ENCODE results near the gene GID8. TPM values are rescaled to one million over a fixed set of nuclear protein-coding genes. Genes with fewer than 3 reads are reported as not detected.
A peak's percentile ranks its signal among the peaks of the same experiment; 100 is the strongest.

Gene GID8
- total and polyA plus RNA-seq, 7 experiments from 2014 or later = 19.6 to 48.0 (median 34.8) TPM

DNA sequence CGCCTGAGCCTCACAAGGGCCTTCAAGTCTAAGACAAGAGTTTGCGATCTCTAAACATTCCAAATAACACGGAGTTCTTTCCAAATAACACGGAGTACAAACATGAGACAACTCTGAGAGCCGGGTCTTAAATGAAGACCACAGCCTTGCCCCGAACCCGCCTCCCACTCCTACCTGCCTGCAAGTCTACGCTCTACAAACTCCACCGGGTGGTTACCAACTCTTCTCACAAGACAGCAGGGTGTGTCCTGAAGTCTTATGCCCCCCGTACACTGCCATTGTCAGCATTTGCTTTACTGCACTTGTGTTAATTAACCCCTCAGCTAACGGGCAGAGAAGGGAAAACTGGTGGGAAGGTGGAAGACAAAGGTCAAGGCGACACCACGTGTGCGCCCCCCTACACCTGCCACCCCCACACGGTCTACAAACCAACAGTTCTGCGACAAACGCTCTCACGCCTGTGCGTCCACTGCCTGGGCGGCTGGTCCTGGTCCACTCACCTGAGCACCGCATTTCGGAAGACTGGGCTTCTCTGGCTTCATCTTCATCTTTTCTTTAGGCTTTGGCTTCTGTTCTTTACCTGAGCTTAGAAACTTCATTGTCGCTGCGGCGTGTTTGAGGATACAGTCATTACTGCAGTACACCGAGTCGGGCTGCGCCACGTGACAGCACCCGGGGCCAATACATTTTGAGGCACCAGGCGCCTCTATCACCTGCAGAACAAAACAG, 31.1 kb upstream of the GID8 start:
- peaks cover 10 to 72% (median 35%) of the 10 kb centered on the region in 5 donors for H3K36me3 Mint-ChIP-seq
- DNase-seq = no peak
- Histone ChIP-seq H3K4me3 (ENCODE audit: low read length) (no peak overlapping the region), H3K9me3 (ENCODE audit: control insufficient read depth in 2 of 3, low read length in 3 of 3) (no peaks in the 10 kb centered on the region), H3K4me1 (ENCODE audit: control insufficient read depth in 2 of 2, insufficient read depth in 2 of 2, low read length in 2 of 2) (no peaks in the 10 kb centered on the region), H3K27me3 (ENCODE audit: control insufficient read depth in 2 of 2, insufficient read depth in 2 of 2, low read length in 2 of 2) (no peaks in the 10 kb centered on the region), H3K36me3 (ENCODE audit: control insufficient read depth in 2 of 3, insufficient read depth in 3 of 3, low read length in 3 of 3) (peaks cover 48 to 98% (median 48%) of the 10 kb centered on the region in 3 experiments), H3K27ac (ENCODE audit: low read depth, low read length) (no peak overlapping the region)
- H3K9me3 Mint-ChIP-seq = no peaks in the 10 kb centered on the region
- CTCF ChIA-PET = interaction anchor here (0.6 to 2.7 kb wide), 5 partner anchors 7 to 47 kb away, joined by 3 to 34 read pairs (median 10); no protein-coding TSS in a partner anchor
- H3K4me3 Mint-ChIP-seq = no peak overlapping the region
- intact Hi-C loops (cut with micrococcal nuclease) = loop anchor here in 1 of 2 donors (1.0 kb wide), 1 partner anchor 14 kb away; no protein-coding TSS in a partner anchor
- peaks cover 9 to 37% (median 24%) of the 10 kb centered on the region in 7 donors for H3K4me1 Mint-ChIP-seq
- no peak for ATAC-seq
- H3K27ac Mint-ChIP-seq = peak overlapping the region in 4 of 9 donors; percentile 12 to 65 (median 35)
- no peaks in the 10 kb centered on the region for H3K27me3 Mint-ChIP-seq
- POLR2A ChIA-PET = interaction anchor here (0.6 to 2.2 kb wide), 3 partner anchors 9 to 18 kb away, joined by 3 to 7 read pairs (median 5); no protein-coding TSS in a partner anchor

DNA sequence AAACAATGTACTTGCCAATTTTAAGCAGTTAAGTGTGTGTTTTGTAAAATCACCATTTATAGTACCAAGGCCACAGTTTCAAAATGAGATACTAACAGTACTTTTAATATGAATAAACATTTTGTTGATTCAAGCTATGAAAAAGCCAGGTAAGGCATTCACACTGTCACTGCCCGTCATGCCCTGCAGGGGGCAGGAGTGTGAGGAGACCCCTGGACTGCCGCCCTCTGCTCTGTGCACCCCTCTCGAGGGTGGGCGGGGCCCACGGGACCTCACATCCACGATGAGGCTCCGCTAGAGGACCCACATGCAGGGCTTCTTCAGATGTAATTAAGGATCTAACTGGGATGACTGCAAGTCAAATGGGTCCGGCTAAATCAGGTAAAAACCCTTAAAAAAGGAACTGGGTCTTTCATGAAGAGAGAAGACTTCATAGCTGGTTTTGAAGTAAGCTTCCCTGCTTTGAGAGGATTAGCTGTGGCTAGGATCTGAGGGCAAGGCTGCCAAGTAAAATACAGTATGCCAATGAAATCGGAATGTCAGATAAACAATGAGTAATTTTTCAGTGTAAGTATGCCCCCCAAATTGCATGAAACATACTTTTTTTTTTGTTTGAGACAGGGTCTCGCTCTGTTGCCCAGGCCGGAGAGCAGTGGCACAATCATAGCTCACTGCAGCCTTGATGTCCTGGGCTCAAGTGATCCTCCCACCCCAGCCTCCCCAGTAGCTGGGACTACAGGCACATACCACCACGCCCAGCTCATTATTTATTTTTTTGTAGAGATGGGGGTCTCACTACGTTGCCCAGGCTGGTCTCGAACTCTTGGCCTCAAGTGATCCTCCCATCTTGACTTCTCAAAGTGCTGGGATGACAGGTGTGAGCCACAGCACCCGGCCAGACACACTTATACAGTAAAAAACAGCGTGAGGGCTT, 30.3 kb upstream of the GID8 start:
- Mint-ChIP-seq H3K4me1 (peaks cover 10 to 42% (median 24%) of the 10 kb centered on the region in 7 donors), H3K36me3 (peaks cover 10 to 70% (median 35%) of the 10 kb centered on the region in 5 donors), H3K27ac (peak overlapping the region in 7 of 9 donors; percentile 19 to 71 (median 51)), H3K9me3 (no peaks in the 10 kb centered on the region), H3K27me3 (no peaks in the 10 kb centered on the region), H3K4me3 (no peak overlapping the region)
- ATAC-seq = peak; percentile 82
- ChIA-PET POLR2A (interaction anchor here (0.6 to 2.2 kb wide), 5 partner anchors 9 to 19 kb away, joined by 3 to 7 read pairs (median 3); no protein-coding TSS in a partner anchor), CTCF (interaction anchor here (0.6 to 2.7 kb wide), 10 partner anchors 8 to 65 kb away, joined by 3 to 34 read pairs (median 4); no protein-coding TSS in a partner anchor)
- Histone ChIP-seq H3K4me1 (ENCODE audit: control insufficient read depth in 2 of 2, insufficient read depth in 2 of 2, low read length in 2 of 2) (no peaks in the 10 kb centered on the region), H3K27me3 (ENCODE audit: control insufficient read depth in 2 of 2, insufficient read depth in 2 of 2, low read length in 2 of 2) (no peaks in the 10 kb centered on the region), H3K36me3 (ENCODE audit: control insufficient read depth in 2 of 3, insufficient read depth in 3 of 3, low read length in 3 of 3) (peaks cover 49 to 96% (median 53%) of the 10 kb centered on the region in 3 experiments), H3K4me3 (ENCODE audit: low read length) (no peak overlapping the region), H3K27ac (ENCODE audit: low read depth, low read length) (no peak overlapping the region), H3K9me3 (ENCODE audit: control insufficient read depth in 2 of 3, low read length in 3 of 3) (no peaks in the 10 kb centered on the region)
- DNase-seq = peak in 4 of 9 donors; percentile 27 to 46 (median 40)
- intact Hi-C loops (cut with micrococcal nuclease) = loop anchor here in 1 of 2 donors (1.0 kb wide), 1 partner anchor 14 kb away; no protein-coding TSS in a partner anchor

DNA sequence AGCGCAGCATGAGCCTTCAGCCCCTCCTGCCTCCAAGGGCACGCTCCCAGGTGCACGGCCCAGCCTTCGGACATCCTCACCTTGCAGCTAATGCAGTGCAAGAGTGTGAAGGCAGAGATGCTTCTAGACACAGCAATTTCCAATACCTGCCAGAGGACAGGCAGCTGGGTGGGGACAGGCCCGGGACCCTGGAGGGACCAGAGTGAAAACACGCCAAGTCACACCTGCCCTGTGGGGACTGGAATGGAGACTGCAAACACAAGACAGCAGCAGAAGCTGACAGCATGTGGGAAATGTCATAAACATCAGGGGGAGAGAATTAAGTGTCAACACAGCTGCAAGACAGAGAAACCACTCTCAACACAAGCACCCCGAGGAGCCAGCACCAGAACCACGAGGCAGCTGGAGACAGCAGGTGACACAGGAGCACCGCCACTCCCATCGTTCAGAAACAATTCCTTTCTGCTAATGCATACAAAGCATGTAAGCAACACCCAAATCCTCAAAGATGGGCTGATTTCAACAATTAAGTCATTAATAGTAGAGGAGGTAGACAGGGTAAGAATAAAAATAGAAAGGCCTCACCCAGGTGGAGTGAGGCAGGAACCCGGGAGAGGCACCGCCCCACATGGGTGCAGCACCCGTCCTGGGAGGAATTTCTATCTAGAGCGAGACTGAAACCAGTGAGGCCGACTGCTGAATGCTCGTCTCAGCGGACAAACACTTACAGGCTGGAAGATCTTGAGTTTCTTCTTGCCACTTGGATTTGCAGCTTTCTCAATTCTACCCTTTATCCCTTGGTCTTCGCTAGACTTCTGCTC, 28.8 kb upstream of the GID8 start:
- ChIA-PET POLR2A (interaction anchor here (0.9 to 1.2 kb wide), 2 partner anchors 18 kb away, joined by 3 read pairs; no protein-coding TSS in a partner anchor), CTCF (interaction anchor here (1.0 to 13.0 kb wide), 5 partner anchors 9 to 19 kb away, joined by 3 to 102 read pairs (median 10); no protein-coding TSS in a partner anchor)
- Mint-ChIP-seq H3K27ac (peak overlapping the region in 4 of 9 donors; percentile 5 to 83 (median 33)), H3K9me3 (no peaks in the 10 kb centered on the region), H3K36me3 (peaks cover 10 to 70% (median 33%) of the 10 kb centered on the region in 5 donors), H3K4me3 (no peak overlapping the region), H3K4me1 (peaks cover 16 to 56% (median 37%) of the 10 kb centered on the region in 7 donors), H3K27me3 (no peaks in the 10 kb centered on the region)
- Histone ChIP-seq H3K9me3 (ENCODE audit: control insufficient read depth in 2 of 3, low read length in 3 of 3) (no peaks in the 10 kb centered on the region), H3K27me3 (ENCODE audit: control insufficient read depth in 2 of 2, insufficient read depth in 2 of 2, low read length in 2 of 2) (no peaks in the 10 kb centered on the region), H3K27ac (ENCODE audit: low read depth, low read length) (no peak overlapping the region), H3K4me3 (ENCODE audit: low read length) (no peak overlapping the region), H3K4me1 (ENCODE audit: control insufficient read depth in 2 of 2, insufficient read depth in 2 of 2, low read length in 2 of 2) (peaks cover 2 to 4% of the 10 kb centered on the region in 2 donors), H3K36me3 (ENCODE audit: control insufficient read depth in 2 of 3, insufficient read depth in 3 of 3, low read length in 3 of 3) (peaks cover 49 to 92% (median 50%) of the 10 kb centered on the region in 3 experiments)
- intact Hi-C loops (cut with micrococcal nuclease) = no loop called here
- ATAC-seq (no peak), DNase-seq (no peak)

DNA sequence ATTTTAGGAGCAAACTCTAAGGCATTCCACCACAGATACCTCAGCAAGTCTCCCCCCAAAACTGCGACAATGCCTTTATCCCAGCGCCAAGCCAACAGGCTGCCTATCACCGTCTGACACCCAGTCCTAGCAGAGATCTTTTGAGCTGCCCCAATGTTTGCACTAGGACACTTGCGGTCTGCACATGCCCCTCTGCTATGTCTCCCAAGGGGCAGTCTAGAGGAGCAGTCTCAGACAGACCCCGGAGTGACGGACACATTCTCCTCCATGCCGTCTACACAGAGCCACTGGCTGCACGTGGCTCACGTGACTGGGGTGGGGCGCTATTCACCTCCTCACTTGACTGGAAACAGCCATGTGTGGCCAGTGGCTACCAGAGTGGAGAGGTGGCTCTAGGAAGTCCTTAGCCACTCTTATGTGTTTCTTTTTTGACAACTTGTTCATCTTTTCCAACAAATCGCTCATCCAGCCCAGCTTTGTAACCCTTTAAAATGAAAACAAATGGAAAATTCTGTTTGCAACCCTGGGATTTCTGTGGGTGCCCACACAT, 27.7 kb upstream of the GID8 start:
- intact Hi-C loops (cut with micrococcal nuclease) = no loop called here
- ATAC-seq (no peak), DNase-seq (no peak)
- peaks cover 10 to 62% (median 26%) of the 10 kb centered on the region in 5 donors for H3K36me3 Mint-ChIP-seq
- Histone ChIP-seq H3K27me3 (ENCODE audit: control insufficient read depth in 2 of 2, insufficient read depth in 2 of 2, low read length in 2 of 2) (no peaks in the 10 kb centered on the region), H3K36me3 (ENCODE audit: control insufficient read depth in 2 of 3, insufficient read depth in 3 of 3, low read length in 3 of 3) (peaks cover 44 to 81% (median 50%) of the 10 kb centered on the region in 3 experiments), H3K4me1 (ENCODE audit: control insufficient read depth in 2 of 2, insufficient read depth in 2 of 2, low read length in 2 of 2) (peaks cover 10 to 12% of the 10 kb centered on the region in 2 donors), H3K9me3 (ENCODE audit: control insufficient read depth in 2 of 3, low read length in 3 of 3) (no peaks in the 10 kb centered on the region), H3K4me3 (ENCODE audit: low read length) (no peak overlapping the region), H3K27ac (ENCODE audit: low read depth, low read length) (no peak overlapping the region)
- ChIA-PET CTCF (interaction anchor here (13.0 kb wide), 1 partner anchor 10 kb away, joined by 102 read pairs; no protein-coding TSS in a partner anchor), POLR2A (interaction anchor here (5.0 kb wide), 1 partner anchor 15 kb away, joined by 25 read pairs; the partner anchor contains the start of gene DIDO1)
- peaks cover 22 to 67% (median 48%) of the 10 kb centered on the region in 7 donors for H3K4me1 Mint-ChIP-seq
- no peaks in the 10 kb centered on the region for H3K27me3 Mint-ChIP-seq
- no peaks in the 10 kb centered on the region for H3K9me3 Mint-ChIP-seq
- H3K4me3 Mint-ChIP-seq = peak overlapping the region in 1 of 10 donors; percentile 33
- peak overlapping the region in 6 of 9 donors; percentile 8 to 60 (median 34) for H3K27ac Mint-ChIP-seq

GRCh38 chr20:62910777-62911497, 27.0 kb upstream of the GID8 start:
- H3K27ac ChIP-seq (ENCODE audit: low read depth, low read length) = no peak overlapping the region
- peaks cover 37 to 75% (median 44%) of the 10 kb centered on the region in 3 experiments for H3K36me3 ChIP-seq (ENCODE audit: control insufficient read depth in 2 of 3, insufficient read depth in 3 of 3, low read length in 3 of 3)
- no peak for ATAC-seq
- intact Hi-C loops (cut with micrococcal nuclease) = no loop called here
- Mint-ChIP-seq H3K27ac (peak overlapping the region in 2 of 9 donors; percentile 32 to 60), H3K4me3 (no peak overlapping the region), H3K27me3 (no peaks in the 10 kb centered on the region), H3K4me1 (peaks cover 27 to 74% (median 54%) of the 10 kb centered on the region in 7 donors), H3K9me3 (no peaks in the 10 kb centered on the region), H3K36me3 (peaks cover 10 to 55% (median 22%) of the 10 kb centered on the region in 5 donors)
- ChIA-PET POLR2A (interaction anchor here (1.0 to 5.0 kb wide), 2 partner anchors 15 to 27 kb away, joined by 5 to 25 read pairs; partner anchors contain the start of genes DIDO1 and GID8), CTCF (interaction anchor here (13.0 kb wide), 1 partner anchor 10 kb away, joined by 102 read pairs; no protein-coding TSS in a partner anchor)
- no peak overlapping the region for H3K4me3 ChIP-seq (ENCODE audit: low read length)
- no peak for DNase-seq
- no peaks in the 10 kb centered on the region for H3K9me3 ChIP-seq (ENCODE audit: control insufficient read depth in 2 of 3, low read length in 3 of 3)
- H3K4me1 ChIP-seq (ENCODE audit: control insufficient read depth in 2 of 2, insufficient read depth in 2 of 2, low read length in 2 of 2) = peaks cover 16 to 18% of the 10 kb centered on the region in 2 donors
- H3K27me3 ChIP-seq (ENCODE audit: control insufficient read depth in 2 of 2, insufficient read depth in 2 of 2, low read length in 2 of 2) = no peaks in the 10 kb centered on the region
